GM21737 (cell line): ENCODE results near the gene GFER.
"Not testable (repeated sequence)": the region's sequence is repeated elsewhere in the genome, so short reads cannot be mapped to it uniquely, and the experiment has no call there.

Experiments used
- ATAC-seq: cut with Tn5 transposase; IDR thresholded peaks from one replicate; pipeline ENCODE4 v1.9.1; 2021; ENCODE audit warnings: mild to moderate bottlenecking, moderate library complexity; ENCODE audit not compliant: unreplicated experiment

Gene GFER

DNA sequence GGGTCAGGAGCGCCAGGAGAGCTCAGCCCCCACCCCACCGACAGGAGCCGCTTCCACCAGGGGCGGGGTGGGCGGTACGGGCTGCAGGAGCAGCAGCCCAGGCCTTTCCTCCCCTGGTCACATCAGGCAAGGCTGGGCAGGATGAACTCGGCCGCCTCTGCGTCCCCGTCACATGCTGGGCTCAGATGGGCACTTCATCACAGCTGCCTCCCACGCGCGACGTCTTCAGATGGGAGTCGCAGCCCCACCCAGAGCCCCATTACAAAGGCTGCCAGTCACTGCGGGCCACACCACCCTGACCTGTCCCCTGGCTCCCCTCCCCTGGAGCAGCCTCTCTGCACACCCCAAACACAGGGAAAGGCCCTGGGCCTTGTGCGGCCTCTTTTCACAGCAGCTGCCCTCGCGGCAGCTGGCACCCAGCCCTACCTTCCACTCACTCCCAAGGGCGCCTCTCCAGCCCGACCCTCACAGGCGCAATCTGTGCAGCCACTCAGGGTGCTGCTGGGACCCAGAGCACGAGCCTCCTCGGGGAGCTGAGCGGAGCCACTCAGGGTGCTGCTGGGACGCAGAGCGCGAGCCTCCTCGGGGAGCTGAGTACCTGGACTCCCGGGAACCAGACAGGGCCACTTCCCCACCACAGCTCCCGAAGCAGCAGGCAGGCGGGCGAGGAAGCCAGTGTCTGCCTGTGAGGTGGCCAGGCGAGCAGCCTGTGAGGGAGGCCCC lies 21.0 kb downstream of the GFER start:
- no peak for ATAC-seq

- no peak for ATAC-seq
These were observed 21.7 kb downstream of the GFER start for GRCh38 chr16:2005646-2006045.

- ATAC-seq = no peak
These were observed 22.3 kb downstream of the GFER start for GRCh38 chr16:2006317-2006716.

DNA sequence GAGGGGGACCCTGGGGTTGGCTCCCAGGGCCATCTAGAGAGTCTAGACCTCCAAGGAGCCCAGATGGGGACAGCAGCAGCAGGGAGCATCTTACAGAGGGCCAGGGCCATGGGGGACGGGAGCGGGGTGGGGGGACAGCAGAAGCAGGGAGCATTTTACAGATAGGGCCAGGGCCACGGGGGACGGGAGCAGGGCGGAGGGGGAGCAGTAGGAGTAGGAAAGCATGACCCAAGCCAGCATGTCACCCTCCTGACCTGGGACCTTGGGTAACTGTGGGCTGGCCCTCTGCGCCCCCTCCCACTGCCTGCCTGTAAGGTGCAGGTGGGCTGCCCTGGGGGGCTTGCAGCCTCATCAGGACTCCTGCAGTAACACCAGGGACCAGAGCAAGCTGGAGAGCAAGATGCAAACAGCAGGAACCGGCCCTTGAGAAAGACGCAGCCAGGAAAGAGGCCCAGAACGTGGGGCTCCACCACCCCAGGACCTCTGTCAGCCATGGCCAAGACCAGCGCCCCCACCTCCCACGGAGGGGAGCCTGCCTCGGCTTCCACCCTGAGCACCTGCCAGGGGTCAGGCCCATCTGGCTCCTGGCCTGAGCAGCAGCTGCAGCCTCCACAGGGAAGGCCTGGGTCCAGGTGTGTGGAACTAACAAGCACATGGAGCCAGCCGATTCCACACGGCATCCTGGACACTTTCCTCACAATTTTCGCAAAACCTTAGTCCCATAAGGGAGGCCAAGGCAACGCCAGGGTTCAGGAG lies 23.3 kb downstream of the GFER start:
- no peak for ATAC-seq

- no peak for ATAC-seq
These were observed 24.1 kb downstream of the GFER start for GRCh38 chr16:2008009-2008526.

DNA sequence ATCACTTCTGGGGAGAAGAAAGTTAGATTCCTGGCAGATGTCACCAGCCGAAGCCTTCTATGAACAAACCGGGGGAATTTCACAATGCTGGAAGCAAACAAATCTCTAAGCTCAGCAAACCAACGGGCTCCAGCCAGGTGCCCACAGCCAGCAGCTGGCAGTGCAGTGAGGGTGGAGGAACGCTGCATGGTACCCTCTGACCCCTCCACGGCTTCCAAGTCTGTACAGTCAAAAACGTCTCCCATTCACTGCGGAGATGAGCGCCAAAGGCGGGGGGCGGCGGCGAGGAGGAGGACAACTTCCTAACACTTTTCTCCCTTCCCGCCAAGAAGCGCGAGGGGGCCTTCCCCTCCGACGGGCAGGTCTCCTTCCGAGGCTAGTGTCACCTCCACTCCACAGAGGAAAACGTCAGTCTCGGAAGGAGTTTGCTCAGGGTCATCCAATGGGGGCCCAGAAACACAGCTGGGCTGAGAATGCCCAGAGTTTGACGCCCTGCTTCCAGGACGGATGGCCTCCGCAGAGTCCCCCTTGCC lies 24.7 kb downstream of the GFER start:
- ATAC-seq = peak; percentile 7

GRCh38 chr16:2009164-2009711 lies 25.2 kb downstream of the GFER start:
- peak; percentile 21 for ATAC-seq

GRCh38 chr16:2009791-2010510 lies 26.0 kb downstream of the GFER start, which contains the start of gene ZNF598:
TSS of gene ZNF598 (minus strand) at chr16:2009821.
- ATAC-seq = peak; percentile 82

- not testable (repeated sequence) for ATAC-seq
These were observed 27.7 kb downstream of the GFER start for GRCh38 chr16:2011726-2012125.

GRCh38 chr16:2013527-2013926 lies 29.5 kb downstream of the GFER start:
- ATAC-seq = no peak

GRCh38 chr16:2015117-2015946 lies 31.3 kb downstream of the GFER start:
- ATAC-seq = no peak

DNA sequence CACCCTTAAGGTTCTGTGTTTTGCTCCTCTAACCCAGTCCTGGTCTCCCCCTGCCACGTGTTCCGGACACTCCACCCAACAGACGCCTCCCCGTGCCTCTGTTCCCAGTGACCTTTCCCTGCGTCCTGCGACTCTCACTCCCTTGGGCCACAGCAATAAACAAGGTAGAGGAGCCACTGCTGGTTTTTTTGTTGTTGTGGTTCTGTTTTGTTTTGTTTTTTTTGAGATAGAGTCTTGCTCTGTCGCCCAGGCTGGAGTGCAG lies 31.9 kb downstream of the GFER start:
- no peak for ATAC-seq

DNA sequence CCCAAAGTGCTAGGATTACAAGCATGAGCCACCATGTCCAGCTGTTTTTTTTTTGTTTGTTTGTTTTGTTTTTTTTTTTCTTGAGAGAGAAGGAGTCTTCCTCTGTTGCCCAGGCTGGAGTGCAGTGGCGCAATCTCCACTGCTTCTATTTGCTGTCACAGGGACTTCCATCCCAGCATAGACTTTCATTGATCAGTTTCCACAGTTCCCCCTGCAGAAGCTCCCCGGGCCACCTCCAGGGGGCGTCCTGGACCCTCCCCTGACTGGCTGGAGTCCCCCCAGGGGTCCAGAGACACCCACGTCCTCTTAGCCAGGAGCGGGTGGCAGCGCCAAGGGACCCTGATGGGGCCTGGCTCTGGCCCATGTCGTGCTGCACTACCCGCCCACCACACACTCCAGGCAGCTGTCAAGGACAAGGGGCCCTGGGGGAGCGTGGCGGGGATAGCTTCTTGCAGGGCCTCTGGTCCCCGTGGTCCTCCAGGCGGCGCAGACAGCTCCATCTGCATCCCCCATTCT lies 32.5 kb downstream of the GFER start:
- ATAC-seq = no peak

GRCh38 chr16:2019518-2019920 lies 35.5 kb downstream of the GFER start, which contains the start of gene NPW:
TSS of gene NPW (plus strand) at chr16:2019785.
- no peak for ATAC-seq

DNA sequence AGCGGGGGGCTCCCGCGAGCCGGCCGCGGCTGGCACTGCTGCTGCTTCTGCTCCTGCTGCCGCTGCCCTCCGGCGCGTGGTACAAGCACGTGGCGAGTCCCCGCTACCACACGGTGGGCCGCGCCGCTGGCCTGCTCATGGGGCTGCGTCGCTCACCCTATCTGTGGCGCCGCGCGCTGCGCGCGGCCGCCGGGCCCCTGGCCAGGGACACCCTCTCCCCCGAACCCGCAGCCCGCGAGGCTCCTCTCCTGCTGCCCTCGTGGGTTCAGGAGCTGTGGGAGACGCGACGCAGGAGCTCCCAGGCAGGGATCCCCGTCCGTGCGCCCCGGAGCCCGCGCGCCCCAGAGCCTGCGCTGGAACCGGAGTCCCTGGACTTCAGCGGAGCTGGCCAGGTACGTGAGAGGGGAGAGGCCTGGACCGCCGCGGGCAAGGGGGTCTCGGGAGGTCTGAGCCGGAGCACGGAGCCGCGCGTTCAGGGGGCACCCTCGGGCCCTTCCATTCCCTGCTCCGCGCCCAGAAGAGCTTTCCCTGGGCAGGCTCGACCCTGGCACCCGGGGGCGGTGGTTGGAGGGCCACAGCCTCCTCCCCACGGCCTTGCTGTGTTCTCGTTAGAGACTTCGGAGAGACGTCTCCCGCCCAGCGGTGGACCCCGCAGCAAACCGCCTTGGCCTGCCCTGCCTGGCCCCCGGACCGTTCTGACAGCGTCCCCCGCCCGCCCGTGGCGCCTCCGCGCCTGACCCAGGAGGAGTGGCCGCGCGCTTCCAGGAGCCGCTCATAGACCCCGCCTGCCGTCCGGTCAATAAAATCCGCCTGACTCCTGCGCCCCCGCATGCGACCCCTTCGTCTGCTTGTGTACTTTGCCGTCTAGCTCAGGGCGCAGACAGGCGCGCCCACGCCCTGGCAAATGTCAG lies 36.2 kb downstream of the GFER start:
- no peak for ATAC-seq

GRCh38 chr16:2022723-2023091 lies 38.7 kb downstream of the GFER start:
- no peak for ATAC-seq

DNA sequence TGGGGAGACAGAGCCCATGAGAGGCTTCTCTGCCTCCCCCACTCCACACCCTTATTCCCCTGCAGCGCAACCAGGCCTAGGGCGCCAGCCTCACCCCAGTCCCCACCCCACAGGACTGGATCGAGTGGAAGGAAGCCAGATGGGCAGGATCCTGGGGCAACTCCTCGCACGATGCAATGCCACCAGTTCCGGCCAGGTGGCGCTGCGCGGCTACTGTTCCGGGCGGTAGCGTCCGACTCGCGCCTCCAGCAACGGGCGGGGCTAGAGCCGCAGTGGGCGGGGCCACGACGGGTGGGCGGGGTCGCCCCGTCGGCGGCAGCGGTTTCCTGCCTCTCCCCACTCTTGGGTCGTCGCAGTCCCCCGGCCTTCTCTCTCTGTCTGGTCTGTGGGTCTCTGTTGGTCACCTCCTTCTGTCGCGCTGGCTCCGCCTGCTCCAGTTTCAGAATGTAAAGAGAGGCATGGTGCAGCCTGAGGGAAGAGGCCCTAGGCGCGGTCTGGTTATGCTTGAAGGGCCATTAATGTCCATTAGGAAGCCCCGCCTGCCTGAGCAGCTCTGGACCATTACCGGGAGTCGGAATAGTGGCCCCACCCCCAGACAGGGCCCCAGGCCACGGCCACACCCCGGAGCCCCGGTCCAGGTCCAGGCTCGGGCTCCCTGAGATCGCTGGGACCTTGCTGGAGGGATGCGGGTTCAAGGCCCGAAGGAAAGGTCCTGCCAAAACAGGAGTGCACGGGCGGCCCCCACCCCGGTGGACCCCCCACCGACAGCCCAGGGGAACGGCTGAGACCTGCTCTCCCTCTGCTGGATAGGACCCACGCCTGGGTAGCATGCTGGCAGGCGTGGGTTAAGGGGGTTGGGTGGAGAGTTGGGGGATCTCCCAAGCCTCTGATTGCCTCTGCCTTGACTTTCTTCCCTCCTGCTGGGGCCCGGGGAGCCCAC lies 39.4 kb downstream of the GFER start:
- ATAC-seq = peak; percentile 64

GRCh38 chr16:2024032-2024420 lies 40.0 kb downstream of the GFER start:
- ATAC-seq = no peak
